Chondrocyte (in vitro differentiated cells): ENCODE data around the gene SLC38A2. TPM values are rescaled to one million over a fixed set of nuclear protein-coding genes. Genes with fewer than 3 reads are reported as not detected.

Experiments
- DNase-seq: peaks from one replicate; pipeline ENCODE4 v3.0.0; 2021; ENCODE audit warnings: mixed read lengths, low spot score
- H3K27ac Mint-ChIP-seq: one replicate; pipeline ENCODE4 v1.8.0; 2021; ENCODE audit warnings: mild to moderate bottlenecking, moderate library complexity, mixed read lengths; ENCODE audit not compliant: unreplicated experiment
- H3K27me3 Mint-ChIP-seq: 2 replicates; pipeline ENCODE4 v1.8.0; 2021; ENCODE audit warnings: low read depth, mixed read lengths
- H3K36me3 Mint-ChIP-seq: 2 replicates; pipeline ENCODE4 v1.8.0; 2021; ENCODE audit warnings: low read depth, mixed read lengths
- H3K4me1 Mint-ChIP-seq: 2 replicates; pipeline ENCODE4 v1.8.0; 2021; ENCODE audit warnings: low read depth, mild to moderate bottlenecking, mixed read lengths
- H3K4me3 Mint-ChIP-seq: one replicate; pipeline ENCODE4 v1.8.0; 2021; ENCODE audit warnings: mild to moderate bottlenecking, moderate library complexity, mixed read lengths; ENCODE audit not compliant: unreplicated experiment
- H3K9me3 Mint-ChIP-seq: 2 replicates; pipeline ENCODE4 v1.8.0; 2021; ENCODE audit warnings: low read depth, mixed read lengths
- total RNA-seq: library from RNA; stranded (reverse); gene quantifications from 3 replicates; pipeline ENCODE4 v1.2.1, GENCODE V29; 2021
- TF ChIP-seq, protein P1 (sequence below): fragments of 200-600 bp; sonication (generic); IDR thresholded peaks from 2 replicates; pipeline ENCODE4 v1.5.0; 2021; ENCODE audit warnings: antibody characterized with exemption, mild to moderate bottlenecking, moderate library complexity

The SLC38A2 gene
- total RNA-seq, 1 donor from 2014 or later = 596 TPM

DNA sequence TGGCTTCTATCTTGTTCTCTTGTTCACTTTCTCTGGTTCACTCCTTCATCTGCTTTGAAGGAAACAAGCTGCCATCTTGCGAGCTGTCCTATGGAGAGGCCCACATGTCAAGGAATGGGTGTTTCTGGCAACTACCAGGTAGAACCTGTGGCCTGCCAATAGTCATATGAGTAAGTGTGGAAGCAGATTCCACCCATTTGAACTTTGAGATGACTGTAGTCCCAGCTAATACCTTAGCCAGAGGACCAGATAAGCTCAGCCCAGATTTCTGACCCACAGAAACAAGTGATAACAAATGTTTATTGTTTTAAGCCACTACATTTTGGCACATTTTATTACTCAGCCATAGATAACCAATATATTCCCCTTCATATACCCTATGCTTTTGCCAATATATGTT lies 4.0 kb upstream of the SLC38A2 start:
- TF ChIP-seq, protein P1, sequence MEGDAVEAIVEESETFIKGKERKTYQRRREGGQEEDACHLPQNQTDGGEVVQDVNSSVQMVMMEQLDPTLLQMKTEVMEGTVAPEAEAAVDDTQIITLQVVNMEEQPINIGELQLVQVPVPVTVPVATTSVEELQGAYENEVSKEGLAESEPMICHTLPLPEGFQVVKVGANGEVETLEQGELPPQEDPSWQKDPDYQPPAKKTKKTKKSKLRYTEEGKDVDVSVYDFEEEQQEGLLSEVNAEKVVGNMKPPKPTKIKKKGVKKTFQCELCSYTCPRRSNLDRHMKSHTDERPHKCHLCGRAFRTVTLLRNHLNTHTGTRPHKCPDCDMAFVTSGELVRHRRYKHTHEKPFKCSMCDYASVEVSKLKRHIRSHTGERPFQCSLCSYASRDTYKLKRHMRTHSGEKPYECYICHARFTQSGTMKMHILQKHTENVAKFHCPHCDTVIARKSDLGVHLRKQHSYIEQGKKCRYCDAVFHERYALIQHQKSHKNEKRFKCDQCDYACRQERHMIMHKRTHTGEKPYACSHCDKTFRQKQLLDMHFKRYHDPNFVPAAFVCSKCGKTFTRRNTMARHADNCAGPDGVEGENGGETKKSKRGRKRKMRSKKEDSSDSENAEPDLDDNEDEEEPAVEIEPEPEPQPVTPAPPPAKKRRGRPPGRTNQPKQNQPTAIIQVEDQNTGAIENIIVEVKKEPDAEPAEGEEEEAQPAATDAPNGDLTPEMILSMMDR = no peak
- no peak overlapping the region for H3K4me3 Mint-ChIP-seq
- DNase-seq = no peak
- H3K4me1 Mint-ChIP-seq = peaks cover 15% of the 10 kb centered on the region
- H3K27ac Mint-ChIP-seq = no peak overlapping the region
- H3K9me3 Mint-ChIP-seq = peaks cover 3% of the 10 kb centered on the region
- H3K36me3 Mint-ChIP-seq = peaks cover 7% of the 10 kb centered on the region
- H3K27me3 Mint-ChIP-seq = no peaks in the 10 kb centered on the region

DNA sequence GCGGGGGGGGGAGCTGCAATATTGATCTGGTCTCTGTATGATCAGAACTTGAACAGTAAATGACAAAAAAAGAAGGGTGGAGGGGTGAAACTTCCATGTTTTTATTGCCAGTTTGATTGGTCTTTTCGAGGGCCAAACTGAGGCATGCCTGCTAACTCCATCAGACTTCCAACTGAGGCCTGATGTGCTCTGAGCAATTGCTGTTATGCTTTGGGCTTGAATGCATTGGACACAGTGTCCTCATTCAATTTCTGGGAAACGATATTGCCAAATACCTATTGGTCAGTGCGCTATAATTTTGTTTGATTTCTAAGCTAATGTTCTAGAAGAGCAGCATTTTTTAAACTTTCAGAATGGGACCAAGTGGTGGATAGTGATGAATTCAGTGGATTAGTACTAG lies 2.1 kb upstream of the SLC38A2 start:
- Mint-ChIP-seq H3K36me3 (peaks cover 24% of the 10 kb centered on the region), H3K27me3 (no peaks in the 10 kb centered on the region), H3K4me3 (no peak overlapping the region), H3K4me1 (peaks cover 16% of the 10 kb centered on the region), H3K27ac (no peak overlapping the region), H3K9me3 (no peaks in the 10 kb centered on the region)
- TF ChIP-seq, protein P1 = no peak
- DNase-seq = no peak

DNA sequence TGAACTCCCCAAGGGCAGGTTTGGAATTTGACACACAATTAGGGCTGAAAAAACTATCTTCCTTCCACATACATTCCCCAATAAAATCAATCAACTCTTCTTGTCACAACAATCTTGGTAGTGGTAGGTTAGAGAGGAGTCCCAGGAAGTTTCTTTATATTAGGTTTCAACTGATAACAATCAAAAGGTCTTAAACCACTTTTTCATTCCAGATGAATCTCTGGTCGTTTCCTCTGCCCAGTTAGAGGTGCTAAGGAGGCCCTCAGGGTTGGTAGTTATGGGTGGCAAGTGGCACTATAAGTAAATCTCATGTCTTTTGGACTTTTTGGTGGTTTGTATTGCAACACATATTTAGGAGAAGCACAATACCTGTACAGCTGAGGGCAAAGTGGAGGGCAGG lies 1.7 kb upstream of the SLC38A2 start:
- Mint-ChIP-seq H3K4me3 (peak overlapping the region; percentile 96), H3K27ac (no peak overlapping the region), H3K4me1 (peaks cover 20% of the 10 kb centered on the region), H3K36me3 (peaks cover 28% of the 10 kb centered on the region), H3K27me3 (no peaks in the 10 kb centered on the region), H3K9me3 (no peaks in the 10 kb centered on the region)
- no peak for DNase-seq
- TF ChIP-seq, protein P1 = no peak

DNA sequence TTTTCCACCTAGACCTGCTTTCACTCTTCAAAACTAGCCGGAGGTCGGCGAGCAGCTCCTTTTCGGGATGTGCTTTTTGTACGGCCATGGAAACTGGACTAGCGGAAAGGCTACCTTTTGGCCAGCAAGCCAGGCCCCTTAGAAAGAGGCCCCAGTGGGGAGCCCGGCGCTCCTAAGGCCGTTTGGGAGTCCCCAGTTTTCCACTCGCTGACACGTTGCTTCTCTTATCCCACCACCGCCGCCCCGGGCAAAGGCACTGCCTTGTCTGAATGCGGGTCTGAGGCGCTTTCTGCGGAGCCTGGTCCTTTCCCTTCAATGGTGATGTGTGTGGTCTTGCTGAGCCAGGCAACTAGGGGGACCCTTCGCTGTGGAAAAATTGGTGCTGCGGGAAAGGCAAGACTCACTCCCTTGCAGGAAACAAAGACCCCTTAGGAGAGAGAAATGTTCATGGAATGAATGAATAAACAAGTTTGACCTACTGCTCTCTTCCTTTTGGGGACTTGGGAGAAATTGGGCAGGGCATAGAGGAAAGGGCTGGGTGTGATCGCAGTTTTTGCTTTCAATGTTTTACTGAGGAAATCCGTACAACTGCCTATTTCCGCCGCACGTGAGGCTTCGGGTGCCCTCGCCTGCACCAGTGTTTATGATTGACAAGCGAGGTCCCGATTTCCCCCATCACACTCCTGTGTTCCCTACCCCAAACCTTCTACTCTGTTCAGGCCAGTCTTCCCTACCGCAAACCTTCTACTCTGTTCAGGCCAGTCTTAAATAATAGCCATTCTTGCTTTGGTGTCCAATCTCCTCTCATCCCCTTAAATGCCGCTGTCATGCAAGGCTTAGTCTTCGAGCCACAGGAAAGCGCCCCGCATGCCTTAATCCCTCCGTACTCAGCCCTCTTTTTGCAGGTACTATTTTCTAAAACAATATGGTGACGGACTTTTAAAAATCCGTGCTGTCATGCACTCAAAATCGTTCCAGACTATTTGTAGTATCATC lies 1.0 kb upstream of the SLC38A2 start:
- peaks cover 26% of the 10 kb centered on the region for H3K4me1 Mint-ChIP-seq
- H3K36me3 Mint-ChIP-seq = peaks cover 33% of the 10 kb centered on the region

More for the DNA sequence above, 1.0 kb upstream of the SLC38A2 start:
- peak; percentile 93 for DNase-seq
- peak overlapping the region; percentile 98 for H3K27ac Mint-ChIP-seq
- TF ChIP-seq, protein P1 = peak; percentile 72
- H3K9me3 Mint-ChIP-seq = no peaks in the 10 kb centered on the region
- no peaks in the 10 kb centered on the region for H3K27me3 Mint-ChIP-seq
- H3K4me3 Mint-ChIP-seq = peak overlapping the region; percentile 96
